ENCODE results near the gene SPATA31E1. TPM values are rescaled to one million over a fixed set of nuclear protein-coding genes. Genes with fewer than 3 reads are reported as not detected.
A peak's percentile ranks its signal among the peaks of the same experiment; 100 is the strongest.

The SPATA31E1 gene
- total RNA-seq, 2 experiments from 2014 or later: not detected

DNA sequence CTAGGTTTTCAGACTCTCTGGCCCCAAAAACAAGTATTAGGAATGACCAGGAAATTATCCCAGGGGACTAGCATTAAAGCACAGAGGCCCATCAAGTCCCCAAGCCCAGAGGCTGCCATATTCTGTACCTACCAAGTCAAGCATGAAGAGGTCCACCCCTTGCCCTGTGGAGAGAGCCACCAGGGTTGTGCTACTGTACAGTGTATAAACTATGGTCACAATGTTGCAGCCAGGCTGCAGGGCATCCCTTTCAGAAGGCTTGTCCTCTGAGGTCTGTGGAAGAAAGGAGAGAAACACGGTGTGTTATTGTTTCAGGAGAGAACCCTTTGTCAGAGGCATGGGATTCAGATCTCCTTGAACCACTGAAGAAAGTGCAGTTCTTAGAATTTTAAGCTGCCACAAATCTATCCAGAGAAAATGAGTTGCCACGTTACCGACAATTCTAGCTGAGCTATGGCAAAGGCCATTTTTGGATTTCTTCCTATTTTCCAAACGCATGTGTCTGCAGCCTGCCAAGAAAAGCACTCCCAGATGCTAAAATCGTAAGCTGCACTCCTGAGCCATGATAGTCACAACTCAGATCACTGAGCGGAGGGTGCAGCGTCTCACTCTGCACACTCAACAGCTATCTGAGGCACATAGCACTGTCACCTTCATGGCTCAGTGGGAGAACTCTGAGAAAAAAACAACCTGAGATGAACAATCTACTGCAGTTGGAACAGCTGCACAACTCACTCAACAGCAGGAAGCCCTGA lies 45.5 kb upstream of the SPATA31E1 start:
- no peaks in the 10 kb centered on the region for H3K27me3 Mint-ChIP-seq
- TF ChIP-seq, protein P1, sequence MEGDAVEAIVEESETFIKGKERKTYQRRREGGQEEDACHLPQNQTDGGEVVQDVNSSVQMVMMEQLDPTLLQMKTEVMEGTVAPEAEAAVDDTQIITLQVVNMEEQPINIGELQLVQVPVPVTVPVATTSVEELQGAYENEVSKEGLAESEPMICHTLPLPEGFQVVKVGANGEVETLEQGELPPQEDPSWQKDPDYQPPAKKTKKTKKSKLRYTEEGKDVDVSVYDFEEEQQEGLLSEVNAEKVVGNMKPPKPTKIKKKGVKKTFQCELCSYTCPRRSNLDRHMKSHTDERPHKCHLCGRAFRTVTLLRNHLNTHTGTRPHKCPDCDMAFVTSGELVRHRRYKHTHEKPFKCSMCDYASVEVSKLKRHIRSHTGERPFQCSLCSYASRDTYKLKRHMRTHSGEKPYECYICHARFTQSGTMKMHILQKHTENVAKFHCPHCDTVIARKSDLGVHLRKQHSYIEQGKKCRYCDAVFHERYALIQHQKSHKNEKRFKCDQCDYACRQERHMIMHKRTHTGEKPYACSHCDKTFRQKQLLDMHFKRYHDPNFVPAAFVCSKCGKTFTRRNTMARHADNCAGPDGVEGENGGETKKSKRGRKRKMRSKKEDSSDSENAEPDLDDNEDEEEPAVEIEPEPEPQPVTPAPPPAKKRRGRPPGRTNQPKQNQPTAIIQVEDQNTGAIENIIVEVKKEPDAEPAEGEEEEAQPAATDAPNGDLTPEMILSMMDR (IDR thresholded peaks at IDR 0.05): no peak
- H3K36me3 Mint-ChIP-seq (ENCODE audit: low read depth): no peaks in the 10 kb centered on the region
- Histone ChIP-seq H3K4me3 (ENCODE audit: low read length) (no peak overlapping the region), H3K4me1 (ENCODE audit: insufficient read depth, low read length) (no peaks in the 10 kb centered on the region), H3K9me3 (ENCODE audit: control insufficient read depth in 1 of 2, insufficient read depth in 1 of 2, low read length in 2 of 2) (no peaks in the 10 kb centered on the region), H3K27me3 (ENCODE audit: control insufficient read depth in 1 of 2, insufficient read depth in 2 of 2, low read length in 2 of 2) (no peaks in the 10 kb centered on the region), H3K36me3 (ENCODE audit: insufficient read depth, low read length) (no peaks in the 10 kb centered on the region), H3K27ac (ENCODE audit: low read depth in 1 of 2, low read length in 2 of 2) (no peak overlapping the region)
- no peak overlapping the region for H3K4me3 Mint-ChIP-seq
- intact Hi-C loops (cut with DNase I, micrococcal nuclease): no loop called here
- no peak for ATAC-seq (ENCODE audit: poor library complexity)
- POLR2A ChIA-PET: no interaction called here
- H3K9me3 Mint-ChIP-seq: no peaks in the 10 kb centered on the region
- no peak overlapping the region for H3K27ac Mint-ChIP-seq
- no peak for DNase-seq
- CTCF ChIA-PET: no interaction called here
- H3K4me1 Mint-ChIP-seq (ENCODE audit: low read depth): no peaks in the 10 kb centered on the region

DNA sequence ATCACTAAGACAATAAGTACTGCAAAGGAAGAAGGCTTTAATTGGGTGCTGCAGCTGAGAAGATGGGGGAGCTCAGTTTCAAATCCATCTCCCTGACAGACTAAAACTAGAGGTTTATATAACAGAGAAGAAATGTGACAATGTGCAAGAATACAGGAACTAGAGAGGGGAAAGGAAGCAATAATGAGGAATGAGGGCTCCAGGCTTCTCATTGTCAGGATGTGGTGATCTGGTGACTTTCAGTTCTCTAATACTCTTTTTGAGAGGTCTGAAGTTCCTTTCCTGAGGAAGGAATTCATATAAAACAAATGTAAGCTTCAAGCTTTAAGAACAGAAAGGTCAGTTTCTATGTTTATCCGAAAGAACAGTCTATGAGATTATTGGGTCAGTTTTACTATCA lies 42.5 kb upstream of the SPATA31E1 start:
- Histone ChIP-seq H3K36me3 (ENCODE audit: insufficient read depth, low read length) (no peaks in the 10 kb centered on the region), H3K27me3 (ENCODE audit: control insufficient read depth in 1 of 2, insufficient read depth in 2 of 2, low read length in 2 of 2) (no peaks in the 10 kb centered on the region), H3K4me1 (ENCODE audit: insufficient read depth, low read length) (no peaks in the 10 kb centered on the region), H3K9me3 (ENCODE audit: control insufficient read depth in 1 of 2, insufficient read depth in 1 of 2, low read length in 2 of 2) (peaks cover 0 to 6% of the 10 kb centered on the region in 2 experiments), H3K4me3 (ENCODE audit: low read length) (no peak overlapping the region), H3K27ac (ENCODE audit: low read depth in 1 of 2, low read length in 2 of 2) (no peak overlapping the region)
- Mint-ChIP-seq H3K4me1 (ENCODE audit: low read depth) (no peaks in the 10 kb centered on the region), H3K27me3 (no peaks in the 10 kb centered on the region), H3K27ac (no peak overlapping the region), H3K36me3 (ENCODE audit: low read depth) (no peaks in the 10 kb centered on the region), H3K4me3 (no peak overlapping the region), H3K9me3 (no peaks in the 10 kb centered on the region)
- TF ChIP-seq, protein P1 (IDR thresholded peaks at IDR 0.05): no peak
- POLR2A ChIA-PET: no interaction called here
- CTCF ChIA-PET: no interaction called here
- ATAC-seq (ENCODE audit: poor library complexity) (no peak), DNase-seq (peak in 1 of 14 experiments; percentile 7)
- intact Hi-C loops (cut with DNase I, micrococcal nuclease): no loop called here

- intact Hi-C loops (cut with DNase I, micrococcal nuclease): no loop called here
- ChIA-PET CTCF (no interaction called here), POLR2A (no interaction called here)
- no peaks in the 10 kb centered on the region for H3K36me3 Mint-ChIP-seq (ENCODE audit: low read depth)
- H3K4me3 ChIP-seq (ENCODE audit: low read length): no peak overlapping the region
- H3K9me3 ChIP-seq (ENCODE audit: control insufficient read depth in 1 of 2, insufficient read depth in 1 of 2, low read length in 2 of 2): peaks cover 0 to 6% of the 10 kb centered on the region in 2 experiments
- H3K36me3 ChIP-seq (ENCODE audit: insufficient read depth, low read length): no peaks in the 10 kb centered on the region
- no peaks in the 10 kb centered on the region for H3K4me1 Mint-ChIP-seq (ENCODE audit: low read depth)
- no peaks in the 10 kb centered on the region for H3K27me3 ChIP-seq (ENCODE audit: control insufficient read depth in 1 of 2, insufficient read depth in 2 of 2, low read length in 2 of 2)
- no peaks in the 10 kb centered on the region for H3K4me1 ChIP-seq (ENCODE audit: insufficient read depth, low read length)
- TF ChIP-seq, protein P1 (IDR thresholded peaks at IDR 0.05): no peak
- H3K9me3 Mint-ChIP-seq: no peaks in the 10 kb centered on the region
- H3K27me3 Mint-ChIP-seq: no peaks in the 10 kb centered on the region
- H3K27ac ChIP-seq (ENCODE audit: low read depth in 1 of 2, low read length in 2 of 2): no peak overlapping the region
- no peak overlapping the region for H3K4me3 Mint-ChIP-seq
- no peak for DNase-seq
- ATAC-seq (ENCODE audit: poor library complexity): no peak
- H3K27ac Mint-ChIP-seq: no peak overlapping the region
Measured at GRCh38 chr9:87842878-87843585, 39.6 kb upstream of the SPATA31E1 start.

Data from CD4-positive, alpha-beta T cell (primary cell).